Measurements from ENCODE around the gene ADCYAP1. TPM values are rescaled to one million over a fixed set of nuclear protein-coding genes. Genes with fewer than 3 reads are reported as not detected.
A peak's percentile ranks its signal among the peaks of the same experiment; 100 is the strongest.

ADCYAP1 gene
- total RNA-seq (not detected), total RNA-seq (0 to 0.56 (median 0) reads per million in 172 experiments)
- not detected for polyA plus RNA-seq (2013, experiment 1 of 2)
- polyA plus RNA-seq (2013, experiment 2 of 2) = 0.03 TPM

DNA sequence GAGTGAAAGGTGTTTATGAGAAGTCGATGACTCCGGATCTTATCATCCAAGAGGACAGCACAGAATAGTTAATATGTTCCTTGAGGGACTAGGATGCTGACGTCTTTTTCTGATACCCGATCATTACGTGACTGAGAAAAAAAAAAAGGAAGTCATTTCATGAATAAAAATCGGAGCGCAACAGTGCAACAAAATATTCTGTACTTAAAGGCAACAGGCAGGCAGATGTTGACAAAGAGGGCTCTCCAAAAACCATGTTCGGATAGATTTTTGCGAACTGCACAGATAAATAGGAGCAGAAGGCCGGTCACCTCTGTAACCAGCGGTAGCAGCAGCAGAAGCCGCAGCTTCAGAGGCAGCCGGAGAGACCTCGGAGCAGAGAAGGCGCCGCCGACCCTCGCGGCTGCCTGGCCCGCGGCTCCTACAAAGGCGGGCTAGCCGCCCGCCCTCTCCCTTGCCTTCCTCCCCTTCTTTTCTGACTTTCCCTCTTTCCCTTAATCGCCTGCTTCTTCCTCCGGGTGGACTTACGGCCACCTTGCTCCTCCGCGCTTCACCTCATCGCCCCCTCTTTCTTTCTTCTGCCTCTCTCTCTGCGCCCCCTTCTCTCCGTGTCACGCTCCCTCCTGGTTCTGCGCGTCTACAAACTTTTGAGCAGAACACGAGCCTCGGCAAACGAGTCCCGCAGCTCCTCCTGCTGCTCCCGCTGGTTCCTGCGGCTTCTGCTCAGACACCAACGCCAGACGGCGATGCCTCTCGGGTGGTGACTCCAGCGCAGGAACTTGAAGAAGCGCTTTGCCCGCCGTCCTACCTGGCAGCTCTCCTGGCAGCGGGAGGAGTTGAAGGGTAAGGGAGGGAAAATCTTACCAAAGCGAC lies at the start of gene ADCYAP1:
TSS of gene ADCYAP1 (plus strand) at position 654 of the 873 bp plus-strand sequence. CDS start 516 bp downstream, outside the sequence.
- ATAC-seq (ENCODE audit: poor library complexity) = no peak
- no peak within 1 kb of the TSS for H3K4me3 ChIP-seq (ENCODE audit: low read length)
- peaks cover 60 to 94% of the 10 kb centered on the region in 2 experiments for H3K27me3 ChIP-seq (ENCODE audit: control insufficient read depth in 1 of 2, insufficient read depth in 2 of 2, low read length in 2 of 2)
- no peak within 1 kb of the TSS for H3K27ac Mint-ChIP-seq
- H3K36me3 Mint-ChIP-seq (ENCODE audit: low read depth) = no peaks in the 10 kb centered on the region
- H3K27ac ChIP-seq (ENCODE audit: low read depth in 1 of 2, low read length in 2 of 2) = no peak within 1 kb of the TSS
- ChIA-PET CTCF (no interaction called here), POLR2A (no interaction called here)
- H3K36me3 ChIP-seq (ENCODE audit: insufficient read depth, low read length) = no peaks in the 10 kb centered on the region
- H3K4me3 Mint-ChIP-seq = peak within 1 kb of the TSS; percentile 25
- TF ChIP-seq, protein P1, sequence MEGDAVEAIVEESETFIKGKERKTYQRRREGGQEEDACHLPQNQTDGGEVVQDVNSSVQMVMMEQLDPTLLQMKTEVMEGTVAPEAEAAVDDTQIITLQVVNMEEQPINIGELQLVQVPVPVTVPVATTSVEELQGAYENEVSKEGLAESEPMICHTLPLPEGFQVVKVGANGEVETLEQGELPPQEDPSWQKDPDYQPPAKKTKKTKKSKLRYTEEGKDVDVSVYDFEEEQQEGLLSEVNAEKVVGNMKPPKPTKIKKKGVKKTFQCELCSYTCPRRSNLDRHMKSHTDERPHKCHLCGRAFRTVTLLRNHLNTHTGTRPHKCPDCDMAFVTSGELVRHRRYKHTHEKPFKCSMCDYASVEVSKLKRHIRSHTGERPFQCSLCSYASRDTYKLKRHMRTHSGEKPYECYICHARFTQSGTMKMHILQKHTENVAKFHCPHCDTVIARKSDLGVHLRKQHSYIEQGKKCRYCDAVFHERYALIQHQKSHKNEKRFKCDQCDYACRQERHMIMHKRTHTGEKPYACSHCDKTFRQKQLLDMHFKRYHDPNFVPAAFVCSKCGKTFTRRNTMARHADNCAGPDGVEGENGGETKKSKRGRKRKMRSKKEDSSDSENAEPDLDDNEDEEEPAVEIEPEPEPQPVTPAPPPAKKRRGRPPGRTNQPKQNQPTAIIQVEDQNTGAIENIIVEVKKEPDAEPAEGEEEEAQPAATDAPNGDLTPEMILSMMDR (IDR thresholded peaks at IDR 0.05) = no peak
- peaks cover 3% of the 10 kb centered on the region for H3K9me3 Mint-ChIP-seq
- DNase-seq = no peak
- peaks cover 17% of the 10 kb centered on the region for H3K4me1 Mint-ChIP-seq (ENCODE audit: low read depth)
- peaks cover 40% of the 10 kb centered on the region for H3K4me1 ChIP-seq (ENCODE audit: insufficient read depth, low read length)
- peaks cover 0 to 55% of the 10 kb centered on the region in 2 experiments for H3K9me3 ChIP-seq (ENCODE audit: control insufficient read depth in 1 of 2, insufficient read depth in 1 of 2, low read length in 2 of 2)
- H3K27me3 Mint-ChIP-seq = peaks cover 80% of the 10 kb centered on the region
- intact Hi-C loops (cut with DNase I, micrococcal nuclease) = no loop called here

DNA sequence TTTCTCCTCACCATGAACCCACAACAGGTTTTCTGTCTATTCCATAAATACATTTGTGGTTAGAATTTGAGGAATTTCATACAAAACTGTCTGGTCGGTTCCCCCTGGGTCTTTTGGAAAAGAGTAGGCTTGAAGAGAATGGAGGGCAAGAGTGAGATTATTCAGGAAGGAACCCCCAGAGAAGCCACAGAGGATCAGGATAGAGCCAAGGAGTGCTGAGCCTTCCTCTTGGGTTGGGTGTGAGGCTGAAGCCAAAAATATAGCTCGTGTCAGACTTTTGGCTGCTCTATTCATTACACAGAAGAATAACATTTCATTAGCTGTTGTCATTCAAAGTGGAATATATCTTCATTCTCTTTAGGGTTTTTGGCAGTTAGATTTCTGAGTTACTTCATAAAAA lies 46.7 kb upstream of the ADCYAP1 start:
- H3K4me1 ChIP-seq (ENCODE audit: insufficient read depth, low read length) = no peaks in the 10 kb centered on the region
- ATAC-seq (ENCODE audit: poor library complexity) = no peak

DNA sequence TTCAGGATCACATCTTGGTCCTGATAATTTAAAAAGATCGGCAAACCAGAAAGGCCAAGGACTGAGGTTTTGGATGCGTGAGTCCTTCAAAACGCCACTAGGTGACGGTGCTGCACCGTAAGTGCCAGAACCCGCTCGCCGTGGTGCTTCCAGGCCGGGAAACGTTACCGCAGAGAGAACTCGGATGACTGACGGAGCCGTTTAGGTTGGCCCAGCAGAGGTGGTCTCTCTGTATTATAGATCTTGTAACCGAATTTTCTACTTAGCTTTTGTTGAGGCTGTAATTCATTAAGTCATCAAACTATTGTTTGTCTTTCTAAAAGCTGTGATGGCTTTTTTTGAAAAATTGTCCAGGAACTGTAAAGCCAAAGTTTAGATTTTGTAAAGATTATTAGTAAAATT lies 39.8 kb upstream of the ADCYAP1 start:
- Mint-ChIP-seq H3K4me3 (no peak overlapping the region), H3K36me3 (ENCODE audit: low read depth) (no peaks in the 10 kb centered on the region), H3K9me3 (no peaks in the 10 kb centered on the region), H3K27ac (no peak overlapping the region), H3K27me3 (peaks cover 55% of the 10 kb centered on the region), H3K4me1 (ENCODE audit: low read depth) (peaks cover 7% of the 10 kb centered on the region)
- ATAC-seq (ENCODE audit: poor library complexity) (peak; percentile 77), DNase-seq (peak; percentile 32 to 81 (median 45))
- Histone ChIP-seq H3K9me3 (ENCODE audit: control insufficient read depth in 1 of 2, insufficient read depth in 1 of 2, low read length in 2 of 2) (no peaks in the 10 kb centered on the region), H3K27ac (ENCODE audit: low read depth in 1 of 2, low read length in 2 of 2) (no peak overlapping the region), H3K4me1 (ENCODE audit: insufficient read depth, low read length) (peaks cover 4% of the 10 kb centered on the region), H3K36me3 (ENCODE audit: insufficient read depth, low read length) (no peaks in the 10 kb centered on the region), H3K27me3 (ENCODE audit: control insufficient read depth in 1 of 2, insufficient read depth in 2 of 2, low read length in 2 of 2) (peaks cover 3 to 10% of the 10 kb centered on the region in 2 experiments), H3K4me3 (ENCODE audit: low read length) (no peak overlapping the region)
- intact Hi-C loops (cut with DNase I, micrococcal nuclease) = loop anchor here (1.0 to 5.0 kb wide), 5 partner anchors 92 to 1682 kb away; no protein-coding TSS in a partner anchor
- TF ChIP-seq, protein P1 (IDR thresholded peaks at IDR 0.05) = peak; percentile 75
- CTCF ChIA-PET = interaction anchor here (0.7 to 1.9 kb wide), 3 partner anchors 13 to 1677 kb away, joined by 4 to 5 read pairs (median 4); no protein-coding TSS in a partner anchor
- POLR2A ChIA-PET = no interaction called here

More for the DNA sequence above, 46.7 kb upstream of the ADCYAP1 start:
- ChIA-PET CTCF (no interaction called here), POLR2A (no interaction called here)
- H3K36me3 Mint-ChIP-seq (ENCODE audit: low read depth) = no peaks in the 10 kb centered on the region
- TF ChIP-seq, protein P1 (IDR thresholded peaks at IDR 0.05) = no peak
- intact Hi-C loops (cut with DNase I, micrococcal nuclease) = no loop called here
- Histone ChIP-seq H3K27ac (ENCODE audit: low read depth in 1 of 2, low read length in 2 of 2) (no peak overlapping the region), H3K4me3 (ENCODE audit: low read length) (no peak overlapping the region), H3K27me3 (ENCODE audit: control insufficient read depth in 1 of 2, insufficient read depth in 2 of 2, low read length in 2 of 2) (peaks cover 0 to 4% of the 10 kb centered on the region in 2 experiments), H3K9me3 (ENCODE audit: control insufficient read depth in 1 of 2, insufficient read depth in 1 of 2, low read length in 2 of 2) (no peaks in the 10 kb centered on the region), H3K36me3 (ENCODE audit: insufficient read depth, low read length) (no peaks in the 10 kb centered on the region)
- no peak overlapping the region for H3K27ac Mint-ChIP-seq
- no peaks in the 10 kb centered on the region for H3K9me3 Mint-ChIP-seq
- no peak overlapping the region for H3K4me3 Mint-ChIP-seq
- DNase-seq = no peak
- no peaks in the 10 kb centered on the region for H3K4me1 Mint-ChIP-seq (ENCODE audit: low read depth)
- H3K27me3 Mint-ChIP-seq = peaks cover 16% of the 10 kb centered on the region

Data from CD4-positive, alpha-beta T cell (primary cell).